HG02642 (cell line): ENCODE data around the gene CAMK2A.

Source experiments
- ATAC-seq: cut with Tn5 transposase; IDR thresholded peaks from one replicate; pipeline ENCODE4 v1.9.1; 2021; ENCODE audit warnings: mild to moderate bottlenecking; ENCODE audit not compliant: unreplicated experiment, poor library complexity

Gene CAMK2A

DNA sequence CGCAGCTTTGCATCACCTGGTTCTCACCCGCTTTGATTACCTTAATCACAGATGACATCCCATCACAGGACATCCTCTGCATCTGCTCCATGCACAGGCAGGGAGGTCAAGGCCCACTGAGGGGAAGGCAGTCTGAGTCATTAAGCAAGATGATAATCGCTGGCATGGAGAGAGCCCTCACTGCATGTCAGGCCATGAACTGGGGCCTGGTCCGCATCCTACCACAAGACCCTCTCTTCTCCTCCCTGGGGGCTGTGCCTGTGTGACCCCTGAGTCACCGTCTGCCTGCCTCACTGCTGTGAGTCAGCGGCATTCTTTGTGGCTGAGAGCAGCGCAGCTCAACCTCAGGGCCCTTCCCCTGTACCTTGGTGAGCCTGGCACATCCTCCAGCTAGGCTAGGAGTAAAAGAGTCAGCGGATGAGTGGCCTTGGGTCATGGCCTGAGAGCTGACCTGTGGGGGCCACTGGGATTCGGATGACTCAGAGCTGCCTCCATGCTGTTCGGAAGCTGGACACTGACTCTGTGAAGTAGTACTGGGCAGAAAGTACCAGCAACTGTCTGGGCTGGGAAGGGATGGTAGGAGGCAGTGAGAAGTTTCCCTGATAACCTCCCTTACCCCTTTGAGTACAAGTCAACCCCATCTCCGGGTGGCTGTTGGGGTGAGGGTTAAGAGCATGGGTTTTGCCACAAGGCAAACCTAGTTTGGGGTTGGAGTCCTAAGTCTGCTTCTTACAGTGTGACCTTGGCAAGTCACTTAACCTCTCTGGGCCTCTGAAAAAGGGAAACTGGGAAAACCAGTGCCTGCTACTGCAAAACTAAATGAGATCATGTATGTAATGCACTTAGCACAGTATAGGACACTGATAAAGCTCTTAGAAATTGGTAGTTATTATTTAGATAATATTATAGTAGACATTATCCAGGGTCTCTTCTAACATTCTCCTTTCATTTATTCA is 27.8 kb upstream of the CAMK2A start:
- ATAC-seq, result no peak

- ATAC-seq, result no peak
Observed at GRCh38 chr5:150316320-150316719, 26.7 kb upstream of the CAMK2A start.

DNA sequence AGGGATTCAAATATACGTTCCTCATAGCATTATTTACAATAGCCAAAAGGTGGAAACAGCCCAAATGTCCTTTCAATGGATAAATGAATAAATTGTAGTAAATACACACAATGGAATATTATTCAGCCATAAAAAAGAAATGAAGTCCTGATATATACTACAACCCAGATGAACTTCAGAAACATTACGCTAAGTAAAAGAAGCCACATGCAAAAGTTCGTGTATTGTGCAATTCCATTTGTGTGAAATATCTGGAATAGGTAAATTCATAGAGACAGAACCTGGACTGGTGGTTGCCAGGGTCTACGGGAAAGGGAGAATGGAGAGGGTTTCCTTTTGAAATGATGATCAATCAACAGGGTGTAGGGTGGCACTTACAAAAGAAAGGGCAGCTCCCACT is 25.7 kb upstream of the CAMK2A start:
- ATAC-seq, result no peak

- ATAC-seq, result no peak
Observed at GRCh38 chr5:150313921-150314716, 24.5 kb upstream of the CAMK2A start.

DNA sequence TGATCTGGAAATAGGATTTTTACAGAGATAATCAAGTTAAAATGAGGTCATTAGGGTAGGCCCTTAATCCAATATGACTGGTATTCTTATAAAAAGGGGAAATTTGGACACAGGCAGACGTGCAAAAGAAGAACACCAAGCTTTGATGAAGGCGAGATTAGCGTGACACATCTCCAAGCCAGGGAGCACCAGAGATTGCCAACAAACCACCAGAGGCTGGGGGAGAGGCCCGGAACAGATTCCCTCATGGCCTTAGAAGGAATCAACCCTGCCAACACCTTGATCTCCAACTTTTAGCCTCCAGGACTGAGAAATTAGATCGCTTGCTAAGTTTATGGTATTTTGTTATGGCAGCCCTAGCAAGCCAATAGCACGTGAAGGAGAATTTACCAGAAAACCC is 23.9 kb upstream of the CAMK2A start:
- ATAC-seq, result no peak

GRCh38 chr5:150312518-150312917 is 22.9 kb upstream of the CAMK2A start:
- no peak for ATAC-seq

DNA sequence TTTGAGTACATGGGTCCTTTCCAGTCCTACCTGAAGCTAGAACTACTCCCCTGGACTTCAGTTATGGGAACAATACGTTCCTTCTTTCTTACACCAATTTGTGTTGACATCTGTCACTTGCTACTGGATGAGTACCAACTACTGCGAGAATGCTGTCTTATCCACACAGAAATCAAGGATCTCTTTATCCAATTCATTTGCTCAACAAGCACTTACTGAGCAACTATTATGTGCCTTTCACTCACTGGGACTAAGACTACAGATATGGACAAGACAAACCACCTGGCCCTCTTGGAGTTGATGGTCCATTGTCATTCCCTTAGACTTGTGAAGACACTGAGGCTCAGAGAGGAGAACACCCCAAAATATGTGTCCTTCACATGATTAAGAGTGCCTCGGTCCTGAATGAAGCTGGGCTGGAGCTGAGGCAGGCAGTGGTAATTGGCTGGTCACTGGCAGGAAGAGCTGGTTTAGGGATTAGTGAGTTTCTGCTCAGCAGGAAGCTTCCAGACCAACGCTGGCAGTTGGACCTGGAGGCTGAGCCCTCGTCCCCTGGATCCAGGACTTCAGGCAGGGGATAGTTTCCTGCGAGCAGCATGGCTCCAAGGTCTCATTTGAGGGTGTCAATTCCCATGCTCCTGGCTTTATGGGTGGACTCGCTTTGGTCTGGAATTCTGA is 21.6 kb upstream of the CAMK2A start:
- ATAC-seq, result no peak

GRCh38 chr5:150310246-150310645 is 20.7 kb upstream of the CAMK2A start:
- ATAC-seq, result no peak

DNA sequence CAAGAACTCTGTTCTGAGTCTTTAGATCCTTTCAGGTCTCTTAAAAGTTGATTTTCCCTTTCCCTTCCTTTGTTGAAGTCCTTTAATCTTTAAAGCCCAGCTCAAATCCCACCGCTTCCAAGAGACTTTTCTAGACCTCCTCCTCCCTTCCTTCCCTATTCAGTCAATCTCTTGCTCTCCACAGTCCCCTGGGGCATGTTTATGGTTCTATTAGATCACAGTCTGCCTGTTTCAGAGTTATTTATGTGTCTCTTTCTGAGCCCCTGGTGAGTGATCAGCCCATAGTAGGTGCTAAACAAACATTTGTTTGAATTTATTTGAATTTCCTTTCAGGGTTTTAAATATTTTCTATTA is 20.3 kb upstream of the CAMK2A start:
- no peak for ATAC-seq

DNA sequence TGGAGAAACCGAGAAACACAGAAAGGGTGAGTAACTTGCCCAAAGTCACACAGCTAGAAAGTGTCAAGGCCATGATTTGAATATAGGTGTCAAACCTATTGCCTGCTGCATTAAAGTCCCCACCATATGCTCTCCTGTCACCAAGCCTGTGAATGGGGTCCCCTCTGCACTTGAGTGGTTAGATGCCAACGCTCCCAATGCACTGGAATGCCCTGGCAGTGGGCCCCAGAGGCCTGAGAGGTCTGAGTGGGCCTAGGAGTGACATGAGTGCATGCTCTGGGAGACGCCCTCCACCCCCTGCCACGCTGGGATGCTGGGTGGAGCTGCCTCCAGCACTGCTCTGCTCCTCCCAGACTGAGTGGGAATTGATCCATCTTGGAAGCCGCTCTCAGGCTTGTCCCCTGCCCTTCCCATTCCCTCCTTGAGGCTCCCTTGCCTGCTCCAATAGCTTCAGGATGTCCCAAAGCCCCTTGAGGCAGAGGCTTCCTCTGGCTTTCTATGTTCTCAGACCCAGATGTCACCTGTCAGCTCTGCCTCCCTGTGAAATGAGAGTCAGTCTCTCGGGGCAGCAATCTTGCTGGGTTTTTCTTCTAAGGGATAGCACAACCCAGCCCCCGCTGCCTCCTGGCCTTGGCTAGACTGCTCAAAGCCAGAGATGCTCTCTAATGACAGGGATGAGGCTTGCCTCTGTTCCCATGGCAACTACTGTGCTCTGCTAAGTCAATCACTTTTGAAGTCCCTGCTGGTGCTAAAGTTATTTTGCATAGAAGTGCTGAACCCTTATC is 19.7 kb upstream of the CAMK2A start:
- no peak for ATAC-seq

DNA sequence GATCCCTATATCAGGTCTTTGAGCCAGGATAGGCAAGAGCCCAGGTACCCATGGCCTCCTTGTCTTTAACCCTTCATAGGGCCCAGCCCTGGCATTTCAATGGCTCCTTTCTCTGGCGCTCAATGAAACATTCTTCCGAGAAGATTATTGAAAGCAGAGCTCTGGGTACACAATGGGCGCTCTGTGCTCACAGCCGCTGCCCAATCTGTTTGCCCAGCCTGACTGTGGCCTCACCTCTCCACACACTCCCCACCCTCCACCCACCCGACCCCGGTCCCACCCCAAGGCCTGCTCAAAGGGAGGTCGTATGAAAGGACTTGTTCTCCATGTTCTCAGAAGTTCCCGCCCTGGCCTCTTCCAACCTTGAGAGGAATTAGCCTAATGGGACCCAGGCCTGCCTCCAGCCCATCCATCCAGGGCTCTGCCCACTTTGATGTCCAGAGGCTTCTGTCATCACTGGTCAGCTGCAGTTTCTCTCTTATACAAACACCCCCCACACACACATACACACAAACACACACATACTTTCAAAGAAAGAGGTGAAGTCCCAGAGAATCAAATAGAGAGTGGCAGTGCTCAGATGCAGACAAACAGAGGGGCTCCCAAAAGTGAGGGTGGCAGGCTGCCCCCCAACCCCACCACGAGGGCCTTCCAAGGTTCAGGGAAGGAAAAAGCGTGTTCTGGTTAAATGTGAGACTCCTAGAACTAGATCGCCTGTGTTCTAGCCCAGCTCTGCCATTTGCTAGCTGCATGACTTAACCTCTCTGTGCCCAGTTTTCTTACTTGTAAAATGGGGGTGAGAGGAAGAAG is 18.2 kb upstream of the CAMK2A start:
- ATAC-seq, result no peak

GRCh38 chr5:150306775-150307174 is 17.2 kb upstream of the CAMK2A start:
- ATAC-seq, result no peak

- no peak for ATAC-seq
Observed at GRCh38 chr5:150305557-150305956, 16.0 kb upstream of the CAMK2A start.

DNA sequence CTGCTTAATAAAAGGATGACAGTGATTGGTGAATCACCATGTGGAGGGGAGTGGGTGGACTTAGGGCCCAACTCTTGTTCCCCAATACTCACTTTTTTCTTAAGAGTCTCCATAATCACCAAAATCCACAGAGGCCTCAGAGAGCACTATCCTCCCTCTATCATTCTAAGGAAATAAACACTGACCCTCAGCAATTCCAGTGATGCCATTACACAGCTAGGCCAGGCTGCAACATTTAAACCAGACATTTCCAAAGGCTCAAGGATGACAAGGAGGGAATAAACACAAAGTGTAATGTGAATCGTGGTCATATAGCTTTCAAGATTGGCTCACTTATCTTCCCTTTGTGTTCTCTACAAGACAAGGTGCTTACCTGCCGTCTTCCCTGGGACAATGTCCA is 15.5 kb upstream of the CAMK2A start:
- ATAC-seq, result no peak

DNA sequence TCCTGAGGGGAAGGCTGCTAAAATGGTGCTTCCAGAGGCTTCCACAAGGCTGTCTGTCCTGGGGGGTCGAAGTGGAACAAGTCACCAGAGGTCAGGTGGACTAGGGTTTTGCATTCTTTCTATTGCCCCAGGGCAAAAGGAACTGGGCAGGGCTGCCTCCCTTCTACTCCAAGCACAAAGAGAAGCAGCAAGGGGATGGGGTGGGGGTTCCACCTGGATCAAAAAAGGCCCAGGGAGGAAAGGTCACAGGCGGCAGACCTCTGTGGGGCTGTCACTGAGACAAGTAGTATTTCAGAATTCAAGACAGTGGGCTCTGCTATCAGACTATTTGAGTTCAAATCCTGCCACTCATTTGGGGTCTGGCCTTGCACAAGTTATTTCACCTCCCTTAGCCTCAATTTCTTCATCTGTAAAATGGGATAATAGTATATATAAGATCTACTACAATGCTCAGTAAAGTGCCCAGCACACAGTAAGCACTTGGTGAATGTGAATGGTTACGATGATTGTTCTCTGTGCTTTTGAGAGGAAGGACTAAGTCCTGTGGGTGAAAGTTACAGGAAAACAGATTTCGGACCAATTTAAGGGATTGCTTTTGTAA is 15.0 kb upstream of the CAMK2A start:
- no peak for ATAC-seq

DNA sequence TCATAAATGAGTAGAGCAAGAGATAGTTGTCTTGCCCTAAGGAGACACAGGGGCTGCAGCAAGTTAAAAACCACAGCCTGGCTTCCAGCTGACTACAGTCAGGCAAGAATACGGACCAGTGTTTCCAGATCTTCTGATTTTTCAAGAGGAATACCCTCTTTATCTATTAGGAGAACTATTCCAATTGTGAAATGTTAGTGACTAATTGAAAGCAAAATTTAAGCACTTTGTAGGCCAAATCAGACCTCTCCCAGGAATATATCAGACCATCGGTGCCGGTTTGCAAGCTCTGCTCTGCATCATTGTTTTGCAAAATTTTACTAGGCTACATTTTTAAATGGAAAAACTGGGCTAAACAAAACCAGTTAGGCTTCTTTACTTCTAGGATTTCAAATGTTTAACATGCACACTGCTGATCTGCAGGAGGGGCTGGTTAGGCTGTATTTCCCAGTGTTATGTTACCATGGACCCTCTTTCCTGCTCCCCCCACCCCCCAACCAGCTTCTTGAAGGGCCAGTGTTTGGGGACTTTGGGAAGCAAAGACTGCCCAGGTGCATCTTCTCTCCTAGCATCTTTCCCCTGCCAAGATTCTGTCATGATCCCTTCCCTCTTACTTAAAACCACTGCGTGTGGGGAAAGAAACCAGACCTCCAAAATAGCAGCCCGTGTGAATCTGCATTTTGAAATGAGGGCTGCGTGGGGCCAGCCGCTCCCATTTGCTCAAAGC is 14.2 kb upstream of the CAMK2A start:
- no peak for ATAC-seq

DNA sequence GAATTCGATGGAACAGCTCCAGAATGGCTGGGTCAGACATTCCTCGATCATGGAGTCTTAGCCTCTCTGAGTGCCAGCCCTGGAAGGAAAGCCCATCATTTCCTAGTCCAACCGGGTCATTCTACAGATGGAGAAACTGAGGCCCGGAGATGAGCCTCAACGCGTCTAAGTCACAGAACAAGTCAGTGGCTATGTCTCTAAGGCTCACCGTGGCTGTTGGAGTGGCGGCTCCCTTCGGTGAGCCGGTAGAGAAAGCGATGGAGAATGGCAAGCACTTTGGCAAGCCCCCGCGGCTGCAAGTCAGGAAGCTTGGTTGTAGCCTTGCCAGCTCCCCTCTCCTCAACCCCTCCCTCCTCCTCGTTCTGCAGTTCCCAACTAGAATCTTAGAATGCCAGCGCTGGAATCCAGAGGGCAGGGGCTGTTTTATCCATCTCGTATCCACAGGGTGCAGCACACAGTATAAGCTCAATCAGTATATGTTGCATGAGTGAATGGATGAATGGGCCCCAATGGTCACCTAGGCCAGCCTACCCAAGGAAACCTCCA is 13.6 kb upstream of the CAMK2A start:
- ATAC-seq, result no peak
